ENCODE results near the gene FILIP1L.

FILIP1L gene
- long read RNA-seq, donor 1, partial matches to known transcripts, result 0 of 4 reads
- long read RNA-seq, donor 1, other reads (novel, unspliced or antisense), result 0 of 4 reads
- long read RNA-seq, donor 2, transcript FILIP1L-203 (2 exons, 3,280 nt), result major isoform, 6 of 6 reads
- long read RNA-seq, donor 2, partial matches to known transcripts, result 0 of 6 reads
- long read RNA-seq, donor 2, other reads (novel, unspliced or antisense), result 0 of 6 reads
- long read RNA-seq, donor 3, partial matches to known transcripts, result 0 of 3 reads
- long read RNA-seq, donor 3, other reads (novel, unspliced or antisense), result 0 of 3 reads
- long read RNA-seq, donor 4, transcript FILIP1L-203 (2 exons, 3,280 nt), result major isoform, 5 of 5 reads
- long read RNA-seq, donor 4, partial matches to known transcripts, result 0 of 5 reads
- long read RNA-seq, donor 4, other reads (novel, unspliced or antisense), result 0 of 5 reads
- long read RNA-seq, donor 5, partial matches to known transcripts, result 0 of 2 reads
- long read RNA-seq, donor 5, other reads (novel, unspliced or antisense), result 0 of 2 reads
- long read RNA-seq, donor 6, partial matches to known transcripts, result 0 of 3 reads
- long read RNA-seq, donor 6, other reads (novel, unspliced or antisense), result 0 of 3 reads
- long read RNA-seq, donor 7, transcript FILIP1L-203 (2 exons, 3,280 nt), result major isoform, 11 of 11 reads
- long read RNA-seq, donor 7, partial matches to known transcripts, result 0 of 11 reads
- long read RNA-seq, donor 7, other reads (novel, unspliced or antisense), result 0 of 11 reads
- long read RNA-seq, donor 8, partial matches to known transcripts, result 0 of 4 reads
- long read RNA-seq, donor 8, other reads (novel, unspliced or antisense), result 0 of 4 reads

DNA sequence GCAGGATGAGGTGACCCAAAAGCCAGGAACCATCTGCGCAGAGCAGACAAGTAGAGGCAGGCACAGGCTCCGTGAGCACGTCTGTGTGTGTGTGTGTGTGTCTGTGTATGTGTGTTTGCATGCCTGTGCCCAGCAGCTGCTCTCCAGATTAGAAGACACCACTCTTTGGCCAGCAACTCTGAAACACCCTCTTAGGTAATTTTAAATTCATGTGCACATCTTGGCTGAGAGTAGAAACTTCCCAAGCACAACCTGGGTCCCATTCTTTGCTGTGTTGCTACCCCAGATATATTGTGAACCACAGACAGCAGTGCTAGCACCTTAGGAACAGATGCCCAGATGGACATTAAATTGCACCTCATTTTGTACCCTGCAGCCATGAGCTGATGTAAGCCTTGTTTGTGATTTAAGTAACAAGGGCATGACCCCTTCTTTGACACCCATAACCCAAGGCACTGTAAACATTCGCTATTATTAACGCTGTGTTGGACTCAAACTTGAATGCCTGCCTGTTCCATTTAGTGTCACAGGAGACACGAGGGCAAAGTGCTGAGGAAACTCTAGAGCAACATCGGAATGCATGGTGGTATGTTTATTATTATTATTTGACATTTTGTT is at the start of gene FILIP1L:
Gene FILIP1L (minus strand): TSS at position 89 of the 618 bp plus-strand sequence.
- DNase-seq, result no peak

DNA sequence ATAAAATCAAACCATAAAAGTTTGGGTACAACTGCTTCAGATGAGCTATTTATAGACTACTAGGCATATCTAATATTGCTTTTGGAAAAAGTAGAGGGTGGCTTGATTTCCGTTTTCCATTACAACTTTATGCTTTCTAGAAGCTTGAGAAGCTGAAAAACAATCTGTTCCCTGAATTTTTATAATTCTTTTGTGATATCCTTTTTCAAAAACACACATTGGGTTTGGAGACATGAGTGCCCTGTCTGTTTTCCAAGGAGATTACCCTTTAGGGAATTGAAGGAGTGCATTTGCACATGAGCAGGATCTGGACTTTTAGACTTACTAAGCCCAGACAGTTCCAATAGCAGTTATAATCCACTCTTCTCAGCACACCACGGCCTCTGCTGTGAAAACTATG is 49.5 kb upstream of the FILIP1L start:
- DNase-seq, result no peak

DNA sequence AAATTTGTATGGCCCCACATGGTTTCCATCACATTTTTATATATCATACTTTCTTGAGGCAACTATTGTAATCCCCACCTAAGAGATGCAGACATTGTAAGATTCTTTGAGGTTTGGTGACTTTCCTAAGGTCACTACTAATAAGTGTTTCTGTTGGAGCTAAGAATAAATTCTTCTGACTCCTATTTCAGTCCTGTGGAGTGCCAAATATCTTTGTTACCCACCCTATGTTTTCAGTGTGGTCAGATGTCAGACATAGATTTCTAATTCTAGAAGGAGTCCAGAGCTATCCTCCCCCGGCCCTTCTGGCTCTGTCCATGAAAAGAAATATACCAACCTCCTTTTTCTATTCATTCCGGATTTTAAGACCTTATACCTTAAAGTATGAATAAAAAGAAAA is 46.2 kb upstream of the FILIP1L start:
- DNase-seq, result no peak

DNA sequence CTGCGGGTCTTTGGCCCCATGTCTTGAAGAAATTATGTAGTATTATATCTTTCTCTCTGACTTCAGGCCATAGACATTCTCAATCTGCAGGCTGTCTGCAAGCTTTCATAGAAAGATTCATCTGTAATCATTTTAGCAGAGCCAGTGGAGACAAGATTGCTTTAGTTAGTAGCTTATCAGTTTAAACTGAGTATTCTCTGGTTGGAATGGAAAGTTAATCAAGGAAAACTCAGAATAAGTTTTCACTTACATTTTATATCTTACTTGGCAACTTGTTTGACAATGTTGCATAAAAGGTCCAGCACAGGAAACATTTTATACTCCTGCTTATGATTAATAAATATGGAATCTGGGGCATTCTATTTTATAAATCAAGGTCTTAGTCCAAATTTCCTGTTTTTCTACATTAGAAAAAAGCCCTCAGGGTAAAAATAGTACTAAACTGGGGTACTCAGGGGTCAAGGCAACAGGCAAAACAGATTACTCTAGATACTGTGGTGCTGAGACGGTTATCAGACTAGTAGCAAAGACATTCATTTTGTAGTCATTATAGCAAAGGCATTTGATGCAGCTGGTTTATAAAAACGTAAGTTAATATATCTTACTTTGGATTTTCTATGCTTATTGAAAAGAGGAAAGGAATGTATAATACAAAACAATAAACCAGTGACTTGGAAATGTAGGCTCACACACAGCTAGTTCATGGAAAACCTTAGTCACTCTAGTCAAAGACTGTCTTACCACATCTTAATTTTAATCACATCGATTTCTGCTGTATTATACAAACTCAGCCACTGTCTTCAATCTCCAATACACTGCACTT is 45.2 kb upstream of the FILIP1L start:
- DNase-seq, result no peak

DNA sequence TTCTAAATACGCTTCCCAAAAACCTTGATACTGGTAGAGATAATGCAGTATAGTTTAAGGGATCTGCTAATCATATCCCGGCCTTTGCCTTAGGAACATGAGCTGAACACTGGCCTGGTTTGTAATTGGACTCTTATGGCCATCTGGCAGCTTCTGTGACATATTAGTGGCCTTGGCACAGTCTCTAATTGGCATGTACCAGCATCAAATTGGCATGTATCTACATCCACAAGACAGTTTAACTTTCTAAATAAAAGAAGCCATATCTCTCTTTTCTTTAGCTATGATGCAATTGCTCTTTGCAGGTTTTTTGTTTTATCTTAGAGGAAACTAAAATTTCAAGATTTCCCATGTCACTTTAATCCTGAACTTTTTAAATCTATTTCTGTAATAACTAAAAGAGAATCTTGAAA is 44.6 kb upstream of the FILIP1L start:
- no peak for DNase-seq

DNA sequence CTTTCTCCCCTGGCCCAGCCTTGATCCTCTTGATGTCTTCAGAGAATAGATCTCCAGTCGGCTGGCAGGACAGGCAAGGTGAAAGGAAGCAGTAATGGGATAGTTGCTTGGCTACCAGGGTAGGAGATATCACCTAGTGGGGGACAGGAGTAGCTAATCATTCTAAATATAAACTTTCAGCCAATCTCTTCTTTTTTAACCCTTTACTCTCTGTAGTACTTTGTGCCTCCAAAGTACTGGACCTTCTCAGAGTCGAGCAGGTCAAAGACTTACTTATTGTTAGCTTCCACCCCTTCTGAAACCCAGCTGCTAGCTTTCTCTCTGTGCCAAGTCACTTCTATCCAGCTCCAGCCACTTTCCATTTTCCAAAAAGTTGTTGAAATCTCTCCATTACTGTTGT is 43.4 kb upstream of the FILIP1L start:
- DNase-seq, result no peak

DNA sequence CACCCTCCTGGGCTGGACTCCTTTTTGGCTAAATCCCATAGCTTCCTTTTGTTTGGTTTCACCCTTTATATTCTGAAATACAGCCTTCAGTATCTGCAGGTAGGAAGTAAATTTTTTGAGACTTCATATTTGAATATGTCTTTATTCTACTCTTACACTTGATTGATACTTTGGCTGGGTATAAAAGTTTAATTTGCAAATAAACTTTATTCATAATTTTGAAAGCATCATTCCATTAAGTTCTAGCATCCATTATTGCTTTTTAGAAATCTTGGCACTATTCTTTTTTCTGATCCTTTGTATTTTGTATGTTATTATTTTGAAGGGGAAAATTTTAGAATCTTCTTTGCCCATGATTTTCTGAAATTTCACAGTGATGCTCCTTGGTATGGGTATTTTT is 41.3 kb upstream of the FILIP1L start:
- DNase-seq, result no peak

DNA sequence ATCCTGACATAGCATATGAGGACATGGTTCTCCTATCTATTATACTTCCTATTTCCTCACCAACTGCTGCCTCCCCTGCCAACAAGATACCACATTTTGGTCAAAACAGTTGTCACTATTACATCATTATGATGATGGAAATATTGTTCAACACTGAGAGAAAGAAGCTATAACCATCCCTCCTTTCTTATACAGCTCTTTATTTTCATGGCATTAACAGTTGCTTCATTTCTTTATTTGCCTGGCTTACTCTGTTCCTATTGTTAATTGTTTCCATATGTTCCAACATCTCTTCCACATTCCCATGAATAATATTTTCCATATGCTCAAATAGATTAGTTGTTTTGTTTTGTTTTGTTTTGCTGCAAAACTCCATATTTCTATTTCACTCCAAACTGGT is 40.8 kb upstream of the FILIP1L start:
- no peak for DNase-seq

DNA sequence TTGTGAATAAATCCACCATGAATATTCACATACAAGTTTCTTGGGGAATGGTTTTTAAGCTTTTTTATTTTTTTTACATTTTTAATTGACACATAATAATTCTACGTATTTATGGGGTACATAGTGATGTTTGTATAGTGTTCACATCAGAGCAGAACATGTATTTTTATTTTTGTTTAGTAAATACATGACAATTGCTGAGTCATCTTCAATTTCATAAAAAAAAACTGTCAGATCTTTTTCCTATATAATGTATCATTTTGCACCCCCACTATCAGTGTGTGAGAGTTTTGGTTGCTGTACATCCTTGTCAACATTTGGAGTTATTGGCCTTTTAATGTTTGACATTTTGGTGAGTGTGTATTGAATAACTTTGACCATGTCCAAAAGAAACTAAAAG is 39.9 kb upstream of the FILIP1L start:
- no peak for DNase-seq

DNA sequence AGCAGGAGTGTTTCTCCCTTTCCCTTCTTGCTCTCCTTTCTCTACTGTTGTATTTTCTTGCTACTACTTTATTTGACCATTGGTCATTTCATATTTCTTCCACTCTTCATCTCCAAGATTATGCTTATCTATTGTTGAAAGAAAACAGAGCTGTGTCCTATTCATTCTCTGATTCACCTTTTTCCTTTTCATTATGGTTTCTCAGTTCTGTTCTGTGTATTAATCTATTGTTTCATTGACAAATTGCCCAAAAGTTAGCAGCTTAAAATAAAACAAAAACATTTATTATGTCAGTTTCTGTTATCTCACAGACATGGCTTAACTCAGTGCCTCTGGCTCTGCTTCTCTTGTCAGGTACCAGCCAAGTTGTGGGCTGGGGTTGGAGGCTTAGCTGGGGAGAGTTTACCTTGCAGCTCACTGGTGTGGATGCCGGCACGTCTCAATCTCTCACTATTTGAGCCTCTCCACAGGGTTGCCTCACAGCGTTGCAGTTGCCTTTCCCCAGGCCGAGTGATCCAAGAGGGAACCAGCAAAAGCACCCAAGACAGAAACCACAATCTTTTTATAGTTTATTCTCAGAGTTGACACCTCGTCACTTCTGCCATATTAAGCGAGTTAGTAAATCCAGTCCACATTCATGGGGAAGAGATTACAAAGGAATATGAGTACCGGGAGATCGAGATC is 36.9 kb upstream of the FILIP1L start:
- no peak for DNase-seq

DNA sequence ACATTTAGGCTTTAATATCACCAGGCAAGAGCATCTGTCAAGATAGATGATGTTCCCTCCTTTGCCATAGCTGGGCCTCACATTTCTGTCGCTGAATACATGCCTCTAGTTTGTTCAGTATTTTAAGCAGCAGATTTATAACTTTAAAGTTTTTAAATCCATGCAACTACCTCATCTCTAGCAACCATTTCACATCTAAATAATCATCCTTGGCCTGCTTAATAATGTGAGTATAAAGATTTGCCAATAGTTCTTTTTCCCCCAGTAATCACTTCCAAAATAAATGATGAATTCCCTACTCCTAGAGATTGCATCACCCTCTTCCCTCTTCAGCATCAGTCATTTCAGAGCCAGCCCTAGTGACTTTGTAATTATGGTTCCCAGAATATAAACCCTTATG is 36.2 kb upstream of the FILIP1L start:
- DNase-seq, result no peak

DNA sequence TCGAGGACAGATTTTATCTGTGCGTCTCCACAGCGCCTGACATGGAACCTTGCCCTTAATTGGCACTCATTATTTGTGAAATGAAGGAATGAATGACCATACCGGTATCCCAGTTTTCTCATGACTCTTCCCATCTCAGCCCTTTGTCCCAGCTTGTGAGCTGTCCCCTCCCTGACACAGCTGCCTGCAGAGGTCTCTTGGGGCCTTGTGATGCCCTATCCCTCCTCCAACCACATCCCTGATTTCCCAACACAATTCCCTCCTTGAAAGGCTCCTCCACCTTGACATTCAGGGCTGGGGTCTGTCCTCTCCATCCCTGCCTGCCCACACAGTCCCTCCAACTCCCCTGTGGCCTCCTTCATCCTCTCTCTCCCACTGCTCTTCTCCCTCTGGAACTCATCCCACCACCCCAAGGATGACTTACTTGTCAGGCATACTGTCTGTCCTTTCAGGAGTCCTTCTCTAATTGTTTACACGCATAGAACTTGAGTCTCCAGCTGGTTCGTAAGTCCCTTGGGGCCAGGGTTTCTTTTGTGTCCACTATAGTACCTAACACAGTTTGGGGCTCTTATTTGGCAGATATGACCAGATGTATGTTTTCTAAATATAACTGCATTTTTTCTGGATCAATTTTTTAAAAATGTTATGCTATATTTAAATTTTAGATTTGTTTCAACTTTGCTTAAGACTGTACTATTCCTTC is 35.6 kb upstream of the FILIP1L start:
- no peak for DNase-seq

DNA sequence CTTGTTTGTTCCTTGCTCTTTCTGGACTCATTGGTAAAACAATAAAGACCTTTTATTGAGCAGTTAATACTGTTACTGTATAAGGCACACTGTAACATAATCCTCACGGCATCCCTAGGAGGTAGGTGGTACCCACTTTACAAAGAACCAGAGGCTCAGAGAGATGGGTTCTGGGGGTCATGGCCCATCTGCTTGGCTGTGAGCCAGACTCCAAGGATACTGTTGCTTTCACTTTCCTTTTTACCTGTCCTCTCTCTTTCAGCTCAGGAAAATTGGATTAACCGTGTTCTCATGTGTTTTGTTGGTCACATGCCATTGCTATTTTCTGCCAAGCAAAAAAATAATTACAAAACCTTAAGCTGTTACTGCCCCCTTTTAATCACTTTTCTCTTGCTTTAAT is 34.8 kb upstream of the FILIP1L start:
- DNase-seq, result no peak

DNA sequence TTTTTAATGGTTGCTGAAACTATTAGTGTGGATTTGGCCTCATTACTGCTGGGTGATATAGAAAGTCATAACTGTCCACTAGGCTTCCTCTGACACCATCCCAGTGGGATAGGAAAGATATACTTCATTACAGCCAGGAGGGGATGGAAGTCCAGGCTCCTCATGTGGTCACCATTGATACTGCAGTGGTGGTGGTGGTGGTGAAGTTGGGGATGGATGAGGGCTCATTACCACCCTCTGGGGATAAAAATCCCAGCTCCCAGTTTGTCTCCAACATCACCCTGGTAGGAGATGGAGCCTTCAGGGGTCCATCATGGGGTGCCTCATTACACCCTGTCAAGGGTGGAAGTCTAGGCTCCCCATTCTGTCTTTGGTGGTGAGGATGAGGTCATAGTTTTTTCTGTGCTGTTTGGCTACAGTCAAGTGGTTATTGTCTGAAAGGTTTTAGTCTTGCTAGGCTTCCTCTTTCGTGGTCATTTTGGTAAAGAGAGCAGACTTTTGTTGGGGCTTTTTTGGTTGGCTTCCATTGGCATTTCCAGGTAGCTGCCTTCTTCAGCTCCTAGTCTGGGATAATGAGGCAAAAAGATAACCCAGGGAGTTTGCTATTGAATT is 30.1 kb upstream of the FILIP1L start:
- DNase-seq, result no peak

DNA sequence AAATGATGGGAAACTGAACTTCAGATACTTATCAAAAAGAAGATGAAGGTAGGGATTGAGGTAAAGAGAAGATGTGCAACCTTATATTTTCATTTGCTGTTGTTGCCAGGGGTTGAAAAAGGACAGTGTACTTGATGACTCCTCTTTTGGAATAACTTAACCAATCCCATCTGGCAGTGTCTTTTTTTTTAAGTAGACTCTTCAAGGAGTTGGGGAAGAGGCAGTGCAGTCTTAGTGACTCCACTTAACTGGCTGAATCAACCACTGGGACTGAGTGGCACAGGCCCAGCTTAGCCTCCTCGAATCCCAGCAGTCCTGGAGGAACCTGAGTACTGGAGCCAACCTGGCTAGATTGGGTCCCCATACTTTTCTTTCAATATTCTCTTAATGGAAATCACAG is 27.3 kb upstream of the FILIP1L start:
- DNase-seq, result no peak

DNA sequence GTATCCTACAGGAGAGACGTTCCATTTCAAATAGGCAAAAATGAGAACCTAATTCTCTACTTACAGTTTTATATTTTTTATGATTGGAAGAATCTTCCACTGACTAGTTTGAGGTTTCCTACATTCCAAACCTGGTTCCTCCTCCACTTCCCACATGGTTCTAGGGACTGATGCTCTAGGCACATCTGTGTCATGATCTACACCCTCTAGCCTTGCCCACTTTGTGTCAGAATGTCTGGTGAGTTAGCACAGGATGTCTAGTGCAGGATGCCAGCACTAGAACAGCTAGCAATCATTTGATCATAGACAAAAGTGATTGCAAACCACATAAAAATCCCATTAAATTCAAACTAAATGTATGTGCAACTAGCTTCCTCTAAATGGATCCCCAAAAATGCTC is 26.7 kb upstream of the FILIP1L start:
- DNase-seq, result no peak

DNA sequence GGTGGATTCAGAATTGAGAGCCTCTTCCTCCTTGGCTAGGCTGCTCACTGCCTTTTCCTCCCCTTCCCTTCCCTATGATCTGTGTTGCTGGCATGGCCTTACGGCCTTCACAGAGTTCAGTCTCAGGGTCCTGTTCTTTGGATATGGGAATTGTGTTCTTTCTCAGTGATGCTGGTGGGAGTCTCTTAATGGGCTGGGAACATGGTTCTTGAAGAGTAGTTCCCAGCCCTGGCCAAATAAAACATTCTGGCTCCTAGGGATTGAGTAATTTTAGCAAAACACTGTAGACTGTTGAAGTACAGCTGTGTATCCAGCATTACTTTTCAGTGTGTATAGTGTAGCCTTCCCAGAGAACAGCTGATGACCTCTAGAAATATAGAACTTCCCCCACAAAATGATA is 22.6 kb upstream of the FILIP1L start:
- DNase-seq, result no peak

DNA sequence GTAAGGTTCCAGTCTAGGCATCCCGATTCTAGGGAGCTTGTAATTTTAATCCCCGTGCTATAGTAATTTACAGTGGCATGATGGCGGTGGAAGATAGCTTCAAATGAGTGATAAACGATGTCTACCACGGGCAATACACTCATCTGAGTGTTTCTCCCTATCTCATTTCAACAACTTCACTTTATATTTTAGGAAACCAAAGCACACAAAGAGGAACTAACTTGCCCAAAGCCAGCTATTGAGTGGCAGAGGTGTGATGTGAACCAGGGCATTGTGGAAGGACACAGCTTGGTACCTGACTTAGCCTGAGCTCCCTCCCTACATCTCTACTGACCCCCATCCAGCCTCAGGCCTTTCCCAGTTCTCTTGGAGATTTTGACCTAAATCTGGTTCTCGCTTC is 16.9 kb upstream of the FILIP1L start:
- DNase-seq, result no peak

DNA sequence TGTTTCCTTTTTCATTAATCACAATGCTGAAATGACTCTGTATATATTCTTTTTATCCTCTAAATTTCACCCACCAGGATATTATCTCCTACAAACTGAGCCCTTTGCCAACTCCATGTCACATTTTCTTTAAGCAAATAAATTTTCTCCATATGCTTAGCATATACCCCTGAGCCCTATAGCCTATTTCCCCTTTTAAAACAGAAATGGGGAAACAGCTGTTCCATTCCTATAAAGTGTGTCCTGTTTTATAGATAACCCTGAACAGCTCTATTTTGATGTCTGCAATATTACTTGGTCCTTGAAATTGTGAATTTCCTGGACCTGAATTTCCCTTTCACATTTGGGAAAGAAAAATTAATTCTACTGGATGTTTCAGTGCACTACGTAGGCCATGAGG is 15.6 kb upstream of the FILIP1L start:
- DNase-seq, result no peak

DNA sequence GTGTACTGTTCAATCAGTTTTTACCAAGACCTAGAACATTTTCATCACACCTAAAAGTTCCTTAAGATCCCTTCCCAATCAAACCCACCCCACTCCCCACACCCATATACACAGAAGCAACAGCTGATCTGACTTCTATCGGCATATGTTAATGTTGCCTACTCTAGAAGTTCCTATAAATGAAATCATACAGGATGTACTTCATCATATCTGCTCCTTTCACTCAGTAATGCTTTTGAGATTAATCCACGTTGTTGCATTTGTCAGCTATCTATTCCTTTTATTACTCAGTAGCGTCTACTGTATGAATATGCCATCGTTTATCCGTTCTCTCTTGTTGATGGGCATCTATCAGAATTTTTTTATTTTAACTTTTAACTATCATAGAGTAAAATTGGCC is 14.3 kb upstream of the FILIP1L start:
- no peak for DNase-seq

DNA sequence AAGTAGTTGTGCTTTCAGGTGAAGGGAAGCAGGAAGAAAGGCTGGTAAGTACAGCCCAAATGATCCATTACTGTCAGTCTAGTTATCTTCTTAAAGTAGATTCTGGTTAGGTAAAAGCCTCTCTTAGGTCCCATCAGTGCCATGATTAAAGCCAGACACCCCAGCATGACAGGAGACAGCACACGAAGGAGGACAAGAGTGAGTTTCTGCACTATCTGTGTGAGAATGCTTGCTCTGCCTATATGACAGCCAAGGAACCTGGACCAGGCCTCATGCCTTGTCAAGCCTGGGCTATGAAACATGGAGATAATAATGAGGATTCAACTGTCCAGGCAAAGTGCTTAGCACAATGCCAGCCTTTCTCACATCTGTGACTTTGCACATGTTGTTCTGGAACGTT is 13.5 kb upstream of the FILIP1L start:
- DNase-seq, result no peak
